HepG2 (cell line): ENCODE results near the gene CPM.

Source experiments
- MXI1 ChIP-seq: IDR thresholded peaks from 3 replicates; pipeline ENCODE4 v1.6.1; 2012; ENCODE audit warnings: low read depth, low read length, inconsistent platforms, borderline replicate concordance
- POLR2AphosphoS5 ChIP-seq: IDR thresholded peaks from 2 replicates; pipeline ENCODE4 v1.6.1; 2012; ENCODE audit warnings: low read depth, low read length
- RAD21 ChIP-seq: fragments of 450-650 bp; formaldehyde crosslinking; IDR thresholded peaks from 2 replicates; pipeline ENCODE4 v1.5.0; 2020; ENCODE audit warnings: mild to moderate bottlenecking
- RXRA ChIP-seq: sonication (generic); formaldehyde crosslinking; IDR thresholded peaks from 2 replicates; pipeline ENCODE4 v1.5.1; 2020; ENCODE audit warnings: missing genetic modification reagents
- SRSF4 ChIP-seq: fragments of 200-400 bp; formaldehyde crosslinking; IDR thresholded peaks from one replicate; pipeline ENCODE4 v1.6.1; 2018; ENCODE audit warnings: mild to moderate bottlenecking, low read depth, low read length, moderate library complexity; ENCODE audit not compliant: poor library complexity, severe bottlenecking
- TAF1 ChIP-seq: sonication (generic); formaldehyde crosslinking; IDR thresholded peaks from 2 replicates; pipeline ENCODE4 v1.4.0; 2020; ENCODE audit warnings: missing genetic modification reagents

DNA sequence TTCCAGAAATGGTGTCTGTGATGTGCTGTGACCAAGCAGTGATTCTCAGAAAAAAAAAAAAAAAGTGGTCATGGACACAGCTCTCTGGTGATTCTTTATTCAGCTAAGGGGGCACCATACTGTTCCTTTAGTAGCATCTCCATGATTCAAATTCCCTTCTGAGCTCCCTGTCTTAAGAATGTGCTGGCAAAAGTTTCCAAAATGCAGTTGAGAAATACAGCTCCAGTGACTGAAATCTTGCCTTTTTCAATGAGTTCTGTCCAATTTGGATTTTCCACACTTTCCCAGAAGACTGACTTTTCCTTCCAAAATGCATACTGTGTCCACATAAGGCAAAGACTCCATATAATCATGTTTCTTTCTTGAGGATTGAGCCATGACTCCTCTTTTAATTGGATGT is 24.3 kb upstream of the CPM start:
- no peak for TF ChIP-seq RAD21 (CRISPR knock-in tag)
- TF ChIP-seq TAF1 (CRISPR knock-in tag) = no peak
- no peak for TF ChIP-seq SRSF4
- no peak for TF ChIP-seq RXRA (CRISPR knock-in tag)
- no peak for TF ChIP-seq MXI1
- TF ChIP-seq POLR2AphosphoS5 = no peak
